HG02981 (cell line): Measurements from ENCODE around the gene SLC25A21.

ENCODE experiments used
- ATAC-seq: cut with Tn5 transposase; IDR thresholded peaks from one replicate; pipeline ENCODE4 v1.9.1; 2021; ENCODE audit warnings: mild to moderate bottlenecking, moderate library complexity; ENCODE audit not compliant: unreplicated experiment

SLC25A21 gene

DNA sequence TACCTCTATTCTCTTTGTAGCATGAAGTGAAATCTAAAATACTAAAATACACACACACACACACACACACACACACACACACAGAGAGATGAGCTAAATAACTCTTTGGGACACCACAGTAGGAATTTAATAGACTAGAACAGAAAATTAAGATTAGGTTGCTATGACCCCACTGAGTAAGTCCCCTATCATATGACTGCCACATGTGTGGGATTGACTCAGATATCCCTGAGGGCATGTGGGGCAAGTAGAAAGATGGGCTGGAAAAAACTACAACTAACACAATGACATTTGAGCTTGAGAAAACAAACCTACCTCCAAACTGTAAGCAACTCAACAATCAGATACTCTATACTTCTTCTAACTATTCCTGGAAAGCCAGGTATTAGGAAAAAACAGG, 27.0 kb downstream of the SLC25A21 start:
- no peak for ATAC-seq

GRCh38 chr14:37144729-37145363, 27.6 kb downstream of the SLC25A21 start:
- no peak for ATAC-seq

DNA sequence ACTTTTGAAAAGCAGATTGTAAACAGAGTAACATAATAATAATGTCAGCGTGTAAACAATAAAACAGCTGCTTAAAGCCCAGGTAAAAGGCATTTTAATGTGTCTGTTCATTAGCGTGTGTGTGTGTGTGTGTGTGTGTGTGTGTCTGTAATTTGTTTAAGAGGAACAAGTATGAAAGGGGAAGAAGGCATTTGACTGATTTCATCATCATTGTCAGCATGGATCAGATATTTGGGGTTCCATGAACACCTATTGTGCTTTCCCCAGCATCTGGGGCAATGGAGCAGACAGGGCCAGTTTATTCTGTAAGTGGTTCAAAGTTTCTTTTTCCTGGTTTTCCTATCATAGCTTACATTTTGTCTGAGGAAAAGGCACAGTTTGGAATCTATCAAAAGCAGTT, 28.9 kb downstream of the SLC25A21 start:
- no peak for ATAC-seq

- no peak for ATAC-seq
These were observed 29.5 kb downstream of the SLC25A21 start for GRCh38 chr14:37142835-37143401.

GRCh38 chr14:37140176-37140575, 32.2 kb downstream of the SLC25A21 start:
- ATAC-seq, result no peak

DNA sequence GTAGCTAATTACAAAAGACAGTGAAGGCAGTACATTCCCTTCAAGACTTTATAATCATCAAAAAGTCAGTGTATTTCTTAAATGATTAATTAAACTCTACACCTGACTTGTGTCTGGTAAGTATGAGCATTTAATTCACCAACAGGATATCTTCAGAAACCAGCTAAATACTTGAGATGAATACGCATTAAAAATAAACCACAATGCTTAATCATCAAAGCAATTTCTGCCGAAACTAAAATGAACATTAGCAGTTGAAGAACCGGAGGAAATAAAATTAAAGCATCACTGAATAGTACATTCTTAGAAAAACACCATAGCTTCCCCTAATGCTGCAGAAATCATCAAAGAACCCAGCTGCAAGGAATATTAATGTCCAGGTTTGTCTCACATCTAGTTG, 32.7 kb downstream of the SLC25A21 start:
- no peak for ATAC-seq

- no peak for ATAC-seq
These were observed 33.5 kb downstream of the SLC25A21 start for GRCh38 chr14:37138898-37139297.

- ATAC-seq, result no peak
These were observed 39.0 kb downstream of the SLC25A21 start for GRCh38 chr14:37133284-37133913.

DNA sequence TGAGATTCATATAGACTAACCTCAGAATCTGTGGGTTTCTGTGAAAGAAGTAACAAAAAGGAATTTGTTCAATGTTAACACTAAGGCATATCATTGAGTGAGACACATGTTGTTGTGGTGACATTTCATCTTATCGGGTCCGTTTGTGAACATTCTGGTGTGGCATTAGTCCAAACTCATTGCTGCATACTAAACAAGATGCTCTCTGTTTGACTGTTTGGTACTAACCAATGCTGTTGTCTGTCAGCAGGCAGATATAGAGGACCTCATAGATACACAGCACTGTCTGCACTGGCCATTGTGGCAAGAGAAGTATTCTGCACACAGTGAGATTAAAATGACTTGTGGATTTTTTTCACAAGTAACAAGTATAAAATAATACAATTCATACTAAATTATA, 41.2 kb downstream of the SLC25A21 start:
- ATAC-seq, result no peak

DNA sequence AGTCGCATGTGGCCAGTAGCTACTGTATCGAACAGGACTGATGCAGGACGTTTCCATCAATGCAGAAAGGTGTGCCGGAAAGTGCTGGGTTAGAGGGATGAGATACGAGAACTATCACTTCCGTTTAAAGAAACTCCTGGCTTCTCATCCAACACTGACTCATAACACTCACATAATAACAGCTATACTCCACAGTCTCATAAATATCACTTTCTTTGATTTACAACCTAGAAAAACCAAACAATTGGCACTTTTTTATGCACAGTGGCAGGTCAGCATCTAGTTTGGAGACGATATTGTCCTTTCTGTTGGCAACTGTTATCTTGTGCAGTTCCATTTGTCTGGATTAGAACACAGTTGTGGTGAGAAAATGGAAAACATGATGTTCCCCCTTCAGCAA, 43.4 kb downstream of the SLC25A21 start:
- ATAC-seq, result no peak

- no peak for ATAC-seq
These were observed 47.8 kb downstream of the SLC25A21 start for GRCh38 chr14:37124614-37125013.

DNA sequence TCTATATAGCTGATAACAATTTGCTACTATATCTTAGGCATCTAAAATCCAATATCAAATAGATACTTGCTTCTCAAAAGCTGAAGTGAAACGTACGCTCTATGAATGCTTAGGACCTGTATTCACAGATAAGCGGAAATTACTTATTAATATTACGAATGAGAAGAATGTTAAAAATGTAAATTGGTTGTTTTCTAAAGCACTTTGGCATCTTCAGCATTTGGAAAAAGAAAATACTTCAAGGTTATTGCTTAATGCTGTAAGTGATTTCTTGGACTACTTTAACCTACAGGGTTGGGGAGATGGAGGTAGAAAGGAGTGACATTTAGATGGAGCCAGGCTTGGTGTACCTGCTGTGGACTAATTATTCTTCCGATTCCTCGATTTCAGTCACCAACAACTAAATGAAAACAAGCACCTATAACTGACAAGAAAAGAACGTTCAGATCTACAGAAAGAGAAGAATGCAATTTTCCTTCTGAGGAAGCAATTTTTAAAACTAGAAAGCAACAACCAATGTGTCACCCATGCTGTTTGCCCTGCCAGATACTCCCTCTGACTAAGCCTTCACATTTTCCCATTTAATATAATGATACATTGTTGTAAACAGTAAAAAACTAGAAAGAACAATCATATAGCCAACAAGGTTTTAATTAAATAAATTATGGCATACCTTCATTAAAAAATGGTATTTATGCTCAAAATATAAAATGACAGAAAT, 49.3 kb downstream of the SLC25A21 start:
- no peak for ATAC-seq

GRCh38 chr14:37122288-37122687, 50.1 kb downstream of the SLC25A21 start:
- ATAC-seq, result no peak

GRCh38 chr14:37118673-37119366, 53.6 kb downstream of the SLC25A21 start:
- no peak for ATAC-seq

- no peak for ATAC-seq
These were observed 55.2 kb downstream of the SLC25A21 start for GRCh38 chr14:37116933-37117849.

- no peak for ATAC-seq
These were observed 57.0 kb downstream of the SLC25A21 start for GRCh38 chr14:37115406-37115805.

- no peak for ATAC-seq
These were observed 57.8 kb downstream of the SLC25A21 start for GRCh38 chr14:37114559-37114958.

DNA sequence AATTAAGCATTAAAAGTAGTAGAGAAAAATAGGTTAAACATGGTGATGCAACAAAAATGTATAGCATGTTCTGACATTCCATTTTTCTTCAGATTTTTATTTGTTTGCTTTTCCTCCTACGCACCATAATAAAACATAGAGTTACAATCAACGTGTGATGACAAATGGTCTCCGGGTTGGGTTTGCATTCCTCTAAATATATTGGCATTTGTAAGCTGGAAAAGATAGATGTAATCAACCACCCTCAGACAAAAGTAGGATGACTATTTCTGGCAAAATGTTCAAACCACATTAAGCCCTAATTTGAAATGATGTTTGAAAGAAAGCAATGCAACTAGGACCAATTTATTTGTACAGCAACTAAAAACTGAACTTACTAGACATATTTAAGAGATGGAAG, 58.4 kb downstream of the SLC25A21 start:
- ATAC-seq, result no peak

DNA sequence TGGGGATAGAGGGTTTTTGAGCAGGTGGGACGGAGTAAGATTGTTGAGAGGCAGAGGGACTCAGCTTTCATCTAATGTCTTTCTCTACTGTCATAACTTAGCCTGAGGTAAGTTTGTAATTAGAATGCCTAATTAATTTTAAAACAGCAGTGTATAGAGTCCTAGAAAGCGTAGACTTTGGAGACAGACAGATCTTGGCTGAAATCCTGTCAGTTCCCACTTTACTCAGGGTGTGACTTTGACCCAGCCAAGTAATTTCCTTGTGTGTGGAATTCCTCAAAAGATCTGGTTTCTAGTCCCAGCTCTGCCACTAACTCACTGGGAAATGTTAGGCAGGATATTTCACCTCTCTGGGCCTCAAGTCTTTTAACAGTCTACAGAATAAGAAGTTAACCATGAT, 74.3 kb downstream of the SLC25A21 start:
- ATAC-seq, result no peak

DNA sequence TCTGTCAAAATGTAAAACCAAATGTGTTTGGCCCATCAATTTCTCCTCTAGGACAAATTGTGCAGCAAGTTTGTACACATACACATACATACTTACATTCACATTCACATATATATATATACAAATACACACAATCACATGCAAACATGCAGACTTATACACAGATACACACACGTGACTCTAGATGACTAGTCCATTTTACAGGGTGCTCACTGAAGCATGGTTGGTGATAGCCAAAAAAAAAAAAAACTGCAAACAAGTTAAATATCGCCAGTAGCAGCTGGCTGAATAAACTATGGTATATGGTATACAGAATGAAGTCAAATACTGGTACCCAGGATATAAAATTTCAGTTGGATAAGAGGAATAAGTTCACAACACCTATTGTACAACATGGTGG, 77.9 kb downstream of the SLC25A21 start:
- ATAC-seq, result no peak
